Stimulated activated CD4-positive, alpha-beta T cell treated with anti-CD3 and anti-CD28 coated beads, Interleukin-4, amount 100 ng/mL, for 24 hours (primary cell): ENCODE results near the gene UBASH3A.

ENCODE experiments used
- DNase-seq: peaks from one replicate; pipeline ENCODE4 v3.0.0-alpha.2; 2020

The UBASH3A gene

DNA sequence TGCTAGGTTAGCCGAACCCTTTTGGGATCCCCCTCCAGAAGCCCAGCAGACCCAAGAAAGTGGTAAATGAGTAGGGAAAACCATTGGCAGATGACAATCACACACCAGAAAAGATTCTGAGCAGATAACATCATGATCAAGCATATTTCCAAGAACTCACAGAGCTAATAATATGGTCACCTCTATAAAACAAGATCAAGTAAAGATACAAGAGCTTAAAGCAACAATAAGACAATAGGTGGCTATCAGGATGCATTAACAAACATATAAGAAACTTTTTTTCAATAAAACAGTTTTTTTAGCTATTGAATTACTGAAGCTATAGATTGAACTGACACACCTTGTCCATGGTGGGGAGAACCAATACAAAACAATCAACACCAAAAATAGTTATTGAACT is 29.0 kb downstream of the UBASH3A start:
- no peak for DNase-seq

DNA sequence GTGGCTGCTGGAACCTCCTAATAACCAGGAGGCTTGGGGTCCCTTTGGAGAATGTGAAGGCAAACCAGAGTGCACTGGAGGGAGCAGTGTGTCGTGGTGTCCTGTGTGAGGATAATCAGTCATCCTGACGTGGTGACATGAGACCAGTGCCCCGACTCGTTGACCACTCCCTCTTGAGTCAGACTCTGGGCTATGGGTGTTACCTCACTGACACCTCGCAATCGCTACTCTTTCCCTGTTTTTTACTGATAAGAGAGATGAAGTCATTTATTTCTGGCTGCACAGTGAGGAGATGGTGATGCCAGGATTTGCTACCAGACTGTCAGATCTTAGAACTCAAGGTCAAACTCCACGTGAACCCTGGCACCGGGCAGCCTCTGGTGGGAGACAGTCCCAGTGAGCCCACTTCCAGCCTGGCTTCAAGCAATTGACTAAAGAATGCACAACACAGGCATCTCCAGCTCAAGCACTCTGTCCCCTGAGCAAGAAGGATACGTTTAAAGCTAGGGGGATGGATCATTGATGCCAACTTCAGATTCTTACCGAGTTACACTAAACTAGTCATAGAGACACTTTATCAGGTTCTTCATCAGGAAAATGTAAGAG is 30.3 kb downstream of the UBASH3A start:
- no peak for DNase-seq

DNA sequence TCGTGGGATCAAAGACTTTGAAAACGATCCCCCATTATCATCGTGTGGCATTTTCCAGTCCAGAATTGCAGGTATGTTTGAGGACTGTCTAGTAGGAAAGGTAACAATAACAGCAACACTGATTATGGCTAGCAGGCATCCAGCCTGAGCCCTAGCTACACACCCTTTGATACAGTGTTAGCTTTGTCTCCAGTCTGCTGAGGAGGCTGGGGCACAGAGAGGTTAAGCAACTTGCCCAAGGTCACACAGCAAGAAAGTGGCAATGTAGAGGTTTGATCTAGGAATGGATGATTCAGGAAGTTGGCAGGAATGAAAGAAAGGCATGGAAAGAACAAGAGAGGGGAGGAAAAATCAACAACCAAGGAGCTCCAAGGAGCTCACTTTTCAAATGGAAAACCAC is 31.2 kb downstream of the UBASH3A start:
- DNase-seq, result no peak

GRCh38 chr21:42435401-42435800 is 31.7 kb downstream of the UBASH3A start:
- no peak for DNase-seq

- DNase-seq, result no peak
Measured at GRCh38 chr21:42435833-42436232, 32.1 kb downstream of the UBASH3A start.

DNA sequence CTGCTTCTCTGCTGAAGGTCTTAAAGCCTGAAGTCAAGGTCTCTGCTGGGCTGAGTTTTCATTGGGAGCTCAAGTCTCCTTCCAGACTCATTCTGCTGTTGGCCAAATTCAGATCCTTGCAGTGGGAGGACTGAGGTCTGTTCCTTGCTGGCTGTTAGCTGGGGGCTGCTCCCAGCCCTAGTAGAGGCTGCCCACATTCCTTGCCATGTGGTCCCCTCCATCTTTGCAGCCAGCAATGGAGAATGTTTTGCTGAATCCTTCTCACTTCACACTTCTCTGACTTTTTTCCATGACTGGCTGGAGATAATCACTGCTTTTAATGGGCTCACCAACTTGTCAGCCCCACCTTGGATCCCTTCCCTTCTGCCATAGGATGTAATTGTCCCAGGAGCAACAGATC is 33.2 kb downstream of the UBASH3A start:
- no peak for DNase-seq

GRCh38 chr21:42437786-42438185 is 34.1 kb downstream of the UBASH3A start:
- no peak for DNase-seq

DNA sequence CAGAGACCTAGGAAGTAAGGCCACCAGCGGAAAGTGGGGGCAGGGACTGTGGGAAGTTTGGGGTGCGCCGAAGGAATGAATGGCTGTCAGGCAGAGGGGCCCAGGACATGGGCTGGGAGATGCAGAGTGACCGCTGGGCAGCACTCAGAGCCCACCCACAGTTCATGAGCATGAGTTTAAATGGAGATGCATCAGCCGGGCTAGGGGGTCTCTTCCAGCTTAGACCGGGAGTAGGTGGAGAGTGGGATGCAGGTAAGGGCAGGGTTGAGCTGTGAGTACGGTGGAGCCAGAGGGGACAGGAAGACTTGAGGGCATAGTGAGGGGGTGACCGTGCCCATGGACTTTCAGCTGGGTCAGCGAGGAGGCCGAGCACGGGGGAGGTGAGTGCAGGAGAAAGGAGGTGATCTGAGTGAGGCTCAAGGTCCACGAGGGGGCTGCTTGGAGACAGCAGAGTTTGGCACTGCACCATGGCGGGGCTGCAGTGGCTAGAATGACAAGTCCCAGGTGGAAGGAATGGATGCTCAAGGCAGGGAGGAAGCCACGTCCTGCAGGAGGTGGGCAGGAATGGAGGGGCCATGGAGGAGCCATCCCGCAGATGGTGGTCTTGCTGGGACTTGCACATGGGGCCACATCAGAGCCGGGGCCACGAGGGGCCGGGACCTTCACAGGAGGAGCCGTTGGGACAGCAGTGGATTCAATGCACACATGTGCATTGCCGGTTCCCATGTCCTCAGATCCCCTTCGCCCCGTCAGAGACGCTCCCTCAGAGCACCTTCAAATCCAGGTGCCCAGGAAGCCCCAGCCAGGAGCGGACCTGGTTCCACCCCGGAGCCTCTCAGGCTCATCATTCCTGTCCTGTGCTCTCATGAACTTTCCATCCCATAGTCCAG is 34.9 kb downstream of the UBASH3A start:
- no peak for DNase-seq

DNA sequence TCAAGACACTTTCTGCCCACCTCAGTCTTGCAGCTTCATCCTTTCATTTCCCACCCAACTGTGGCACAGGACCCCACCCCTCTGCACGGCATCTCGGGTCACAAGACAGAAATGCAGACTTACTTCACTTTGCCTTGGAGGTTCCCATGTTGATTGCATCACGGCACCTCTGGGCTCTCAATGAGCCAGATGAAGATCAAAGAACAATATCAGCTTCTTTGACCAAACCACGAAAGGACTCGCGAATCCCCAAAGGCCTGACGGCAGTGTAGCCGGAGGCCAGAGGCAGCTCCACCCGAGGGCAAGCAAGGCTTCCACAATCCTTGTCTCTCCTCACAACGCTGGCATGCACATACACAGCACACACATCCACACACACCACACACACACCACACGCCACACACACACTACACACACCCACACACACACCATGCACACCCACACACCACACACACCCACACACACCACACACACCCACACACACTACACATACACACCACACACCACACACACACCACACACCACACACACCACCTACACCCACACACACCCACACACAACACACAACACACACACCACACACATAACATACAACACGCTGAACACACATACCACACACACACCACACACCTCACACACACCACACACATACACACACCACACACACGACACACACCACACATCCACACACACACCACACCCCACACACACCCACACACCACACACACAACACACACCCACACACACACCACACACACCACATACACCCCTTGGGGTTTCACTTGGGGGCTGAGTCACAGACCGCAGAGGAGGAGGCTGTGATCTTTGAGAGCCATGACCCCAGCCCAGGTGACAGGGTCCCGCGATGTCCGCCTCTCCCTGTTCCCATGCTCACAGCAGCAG is 35.8 kb downstream of the UBASH3A start:
- peak; percentile 45 for DNase-seq

GRCh38 chr21:42440187-42440792 is 36.6 kb downstream of the UBASH3A start:
- DNase-seq, result peak; percentile 36

DNA sequence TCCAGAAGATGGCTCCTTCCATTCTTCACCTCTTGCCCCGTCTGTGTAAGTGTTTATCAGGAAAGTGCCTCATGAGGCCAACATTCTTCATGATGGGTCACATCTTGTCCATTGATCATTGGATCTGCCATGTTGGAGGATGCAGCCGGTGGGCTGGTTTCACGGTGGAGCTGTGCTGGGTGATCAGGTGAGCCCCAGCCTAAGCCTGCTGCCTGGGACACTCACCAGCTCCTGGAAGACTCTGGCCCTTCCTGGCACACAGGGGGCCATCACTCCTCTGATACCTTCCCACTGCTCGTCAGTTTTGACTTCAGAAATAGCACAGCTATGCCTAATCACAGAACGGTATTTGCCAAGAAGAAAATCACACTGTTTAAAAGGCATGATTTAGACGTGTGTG is 38.3 kb downstream of the UBASH3A start:
- no peak for DNase-seq

- DNase-seq, result no peak
Measured at GRCh38 chr21:42443181-42443785, 39.6 kb downstream of the UBASH3A start.

DNA sequence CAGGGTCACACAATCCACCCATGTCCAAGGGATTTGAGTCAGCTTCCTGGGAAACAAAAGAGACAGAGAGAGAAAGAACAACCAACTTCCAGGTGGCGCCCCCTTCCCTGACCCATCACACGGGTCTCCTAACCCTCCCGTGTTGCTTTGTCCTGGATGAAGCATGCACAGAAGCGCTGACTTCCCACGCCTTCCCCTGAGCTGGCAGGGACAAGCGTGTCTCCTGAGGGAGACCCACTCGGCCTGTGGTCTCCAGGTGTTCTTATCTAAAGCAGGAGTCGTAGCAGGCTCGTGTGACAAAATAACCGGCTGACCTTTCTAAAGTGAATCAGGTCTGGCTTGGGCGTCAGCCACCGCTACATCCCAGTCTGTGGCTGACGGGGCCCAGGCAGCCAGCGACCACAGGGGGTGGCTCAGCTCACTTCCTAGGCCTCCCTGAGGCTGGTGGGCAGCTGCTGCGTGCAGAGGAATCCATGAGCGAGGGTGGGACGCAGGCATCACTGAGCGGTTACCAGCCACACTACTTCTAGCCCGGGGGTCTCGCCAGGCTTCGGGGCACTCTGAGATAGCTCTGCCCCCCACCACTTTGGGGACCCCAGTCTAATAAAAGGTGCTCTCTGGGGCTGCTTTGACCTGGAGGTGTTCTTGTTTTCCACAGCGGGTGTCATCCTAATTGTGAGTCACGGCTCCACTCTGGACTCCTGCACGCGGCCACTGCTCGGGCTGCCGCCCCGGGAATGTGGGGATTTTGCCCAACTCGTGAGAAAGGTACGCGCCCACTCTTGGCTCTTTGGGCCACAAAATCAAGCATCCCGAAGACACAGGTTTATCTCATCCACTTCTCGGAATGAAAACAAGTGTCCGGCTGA is 40.4 kb downstream of the UBASH3A start:
- DNase-seq, result no peak

DNA sequence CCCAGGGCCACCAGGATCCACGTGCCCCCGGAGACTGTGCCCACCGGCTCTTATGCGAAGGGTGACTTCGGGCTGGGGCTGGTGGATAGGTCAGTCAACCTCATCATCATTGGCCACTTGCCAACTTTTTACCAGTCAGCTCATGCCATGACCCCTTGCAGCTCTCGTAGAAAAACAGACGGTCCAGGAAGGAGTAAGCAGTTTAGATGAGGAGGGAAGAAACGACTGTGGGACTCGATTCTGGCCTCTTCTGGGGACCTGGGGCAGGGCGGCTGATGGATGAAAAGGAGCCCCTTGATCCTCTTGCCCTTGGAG is 41.0 kb downstream of the UBASH3A start:
- no peak for DNase-seq

DNA sequence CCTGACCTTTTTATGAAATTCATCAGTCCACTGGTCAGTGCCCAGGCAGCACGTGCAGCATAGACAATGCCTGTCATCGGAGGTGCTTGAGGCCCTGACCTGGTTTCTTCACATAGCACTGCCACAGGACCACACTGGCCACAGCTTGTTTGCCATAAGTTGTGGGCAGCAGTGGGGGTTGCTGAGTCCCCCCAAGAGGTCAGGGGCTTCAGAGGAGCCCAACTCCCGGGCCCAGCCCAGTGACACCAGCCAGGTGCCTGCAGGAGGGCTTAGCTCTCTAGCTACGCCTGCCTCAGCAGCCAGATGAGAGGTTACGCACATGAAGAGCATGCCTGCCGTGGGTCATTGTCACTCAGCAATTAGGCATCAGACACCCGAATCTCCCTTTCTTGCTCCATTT is 41.6 kb downstream of the UBASH3A start:
- no peak for DNase-seq

GRCh38 chr21:42446531-42446930 is 42.8 kb downstream of the UBASH3A start:
- DNase-seq, result no peak

- no peak for DNase-seq
Measured at GRCh38 chr21:42447182-42447581, 43.5 kb downstream of the UBASH3A start.

DNA sequence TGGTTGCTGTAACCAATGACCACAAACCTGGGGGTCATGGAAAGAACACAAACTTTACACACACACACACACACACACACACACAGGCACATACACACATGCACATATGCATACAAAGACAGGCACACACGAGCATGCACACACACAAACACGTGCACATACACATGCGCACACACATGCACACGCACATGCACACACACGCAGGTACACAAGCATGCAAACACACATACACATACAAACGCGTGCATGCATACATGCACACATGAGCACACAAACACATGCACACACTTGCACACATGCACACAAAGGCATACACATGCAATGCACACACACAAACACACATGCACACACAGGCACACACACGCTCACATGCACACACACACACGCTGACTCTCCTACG is 44.0 kb downstream of the UBASH3A start:
- DNase-seq, result no peak

- DNase-seq, result no peak
Measured at GRCh38 chr21:42448686-42449085, 45.0 kb downstream of the UBASH3A start.

DNA sequence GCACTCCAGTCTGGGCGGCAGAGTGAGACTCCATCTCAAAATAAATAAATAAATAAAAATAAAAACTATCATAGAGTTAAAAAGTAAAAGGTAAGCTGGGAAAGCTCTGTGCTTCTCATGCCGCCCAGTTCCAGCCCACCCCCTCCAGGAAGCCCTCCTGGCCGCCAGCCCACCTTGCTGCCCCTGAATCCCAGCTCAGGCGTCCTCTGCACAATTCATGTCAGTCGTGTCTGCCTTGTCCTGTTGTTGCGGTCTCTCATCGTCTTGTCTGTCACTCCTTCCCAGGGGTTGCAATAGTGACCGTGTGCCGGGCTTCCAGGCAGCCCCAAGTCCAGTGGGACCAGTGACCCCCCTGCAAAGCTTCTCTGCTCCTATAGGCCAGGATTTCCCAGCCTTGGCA is 48.2 kb downstream of the UBASH3A start:
- DNase-seq, result no peak

- no peak for DNase-seq
Measured at GRCh38 chr21:42452401-42453223, 48.9 kb downstream of the UBASH3A start.
